Breast epithelium (tissue), 4 donors: ENCODE measurements around the gene UTP15. TPM values are rescaled to one million over a fixed set of nuclear protein-coding genes. Genes with fewer than 3 reads are reported as not detected.
A peak's percentile ranks its signal among the peaks of the same experiment; 100 is the strongest.

Source experiments
- DNase-seq, 2 donors: peaks; one replicate each; pipeline ENCODE4 v3.0.0-alpha.2; 2019; ENCODE audit warnings: low spot score in 2 of 2
- H3K27ac ChIP-seq, 2 donors: fragments of 200-600 bp; sonication (generic) in 1 of 2; one replicate each; pipeline ENCODE4 v1.5.1; 2016 to 2019; ENCODE audit warnings: mild to moderate bottlenecking in 1 of 2
- H3K27me3 ChIP-seq, 2 donors: fragments of 200-600 bp; sonication (generic) in 1 of 2; one replicate each; pipeline versions ENCODE4 v1.5.1 to v1.6.0; 2017 to 2019; ENCODE audit warnings: control low read depth in 1 of 2, mild to moderate bottlenecking in 1 of 2
- H3K36me3 ChIP-seq: fragments of 200-600 bp; one replicate; pipeline ENCODE4 v1.5.1; 2019
- H3K4me1 ChIP-seq, 2 donors: fragments of 200-600 bp; sonication (generic); one replicate each; pipeline ENCODE4 v1.5.1; 2016 to 2019; ENCODE audit warnings: control low read depth in 1 of 2
- H3K4me3 ChIP-seq, 3 donors: fragments of 200-600 bp; sonication (generic); 1 replicate in 2 of 3; 2 replicates in 1 of 3; pipeline ENCODE4 v1.5.1; 2016 to 2019; ENCODE audit warnings: mild to moderate bottlenecking in 3 of 3, moderate library complexity in 2 of 3
- H3K9me3 ChIP-seq, 2 donors: fragments of 200-600 bp; sonication (generic) in 1 of 2; one replicate each; pipeline ENCODE4 v1.5.1; 2016 to 2019; ENCODE audit warnings: control low read depth in 1 of 2
- POLR2A ChIP-seq: fragments of 450-650 bp; IDR thresholded peaks from one replicate; pipeline ENCODE4 v1.6.1; 2016; ENCODE audit warnings: antibody characterized with exemption, mild to moderate bottlenecking, moderate library complexity
- POLR2AphosphoS5 ChIP-seq, 3 donors: sonication (generic); formaldehyde crosslinking; IDR thresholded peaks; one replicate each; pipeline ENCODE4 v1.6.1; 2017; ENCODE audit warnings: antibody characterized with exemption in 3 of 3
- intact Hi-C: fragments of 100-400 bp; cut with DNase I; formaldehyde crosslinking; loops from one replicate; pipeline ENCODE4 v1.15.1; 2023; ENCODE audit warnings: low total_unique reads
- total RNA-seq, 3 donors: library from RNA; depleted of rRNA; stranded (reverse); fragments of >200 nt; gene quantifications; one replicate each; pipeline ENCODE4 v1.1.0, GENCODE V29; 2016
- TF ChIP-seq, protein P1 (sequence below), 3 donors: fragments of 450-650 bp; IDR thresholded peaks; one replicate each; pipeline ENCODE4 v1.5.1; 2016 to 2017; ENCODE audit warnings: antibody characterized with exemption in 3 of 3, mild to moderate bottlenecking in 3 of 3, moderate library complexity in 3 of 3

UTP15 gene
- total RNA-seq, 3 donors from 2014 or later = 38.7 to 61.6 (median 39.0) TPM

DNA sequence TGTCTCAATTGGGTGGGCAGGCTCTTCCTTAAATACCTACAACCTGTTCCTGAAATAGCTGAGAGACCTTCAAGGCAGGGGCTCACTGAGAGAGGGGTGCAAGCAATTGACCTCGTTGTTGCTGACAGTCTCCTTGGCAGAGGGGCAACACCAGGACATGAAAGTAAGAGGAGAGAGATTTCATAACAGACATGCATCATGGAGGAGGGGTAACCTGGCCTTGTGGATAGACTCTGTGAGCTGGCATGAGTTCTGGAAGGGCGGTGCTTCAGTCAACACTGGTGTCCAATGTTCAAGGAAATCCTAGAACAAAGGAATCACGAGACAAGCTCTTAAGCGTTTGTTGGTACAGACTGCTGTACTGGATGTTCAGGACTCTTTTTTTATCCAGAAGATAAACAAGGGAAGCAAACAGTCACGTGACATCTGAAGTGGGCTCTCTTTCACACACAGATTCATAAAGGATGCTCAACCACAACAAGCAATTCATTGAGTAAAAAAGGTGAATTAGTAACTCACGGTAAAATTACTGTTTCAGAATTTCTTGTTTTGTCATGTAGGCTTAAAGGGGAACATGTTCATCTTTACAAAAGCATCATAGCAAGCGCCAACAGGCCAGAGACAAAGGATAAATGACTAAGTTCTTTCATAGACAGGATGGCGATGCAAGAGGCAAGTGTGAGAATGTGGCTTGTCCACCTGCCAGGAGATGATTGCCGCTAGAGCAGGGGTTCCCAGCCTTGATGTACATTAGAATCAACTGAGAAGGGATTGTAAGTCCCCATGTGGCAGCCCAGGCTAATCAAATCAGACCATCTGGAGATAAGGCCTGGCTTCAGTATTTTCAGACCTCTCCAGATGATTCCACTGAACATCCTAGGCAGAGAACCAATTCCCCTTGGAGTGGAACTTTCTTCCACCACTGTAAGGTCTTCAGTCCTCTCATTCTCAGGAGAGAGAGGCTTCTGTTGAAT lies 20.8 kb upstream of the UTP15 start:
- TF ChIP-seq POLR2A = no peak
- TF ChIP-seq, protein P1, sequence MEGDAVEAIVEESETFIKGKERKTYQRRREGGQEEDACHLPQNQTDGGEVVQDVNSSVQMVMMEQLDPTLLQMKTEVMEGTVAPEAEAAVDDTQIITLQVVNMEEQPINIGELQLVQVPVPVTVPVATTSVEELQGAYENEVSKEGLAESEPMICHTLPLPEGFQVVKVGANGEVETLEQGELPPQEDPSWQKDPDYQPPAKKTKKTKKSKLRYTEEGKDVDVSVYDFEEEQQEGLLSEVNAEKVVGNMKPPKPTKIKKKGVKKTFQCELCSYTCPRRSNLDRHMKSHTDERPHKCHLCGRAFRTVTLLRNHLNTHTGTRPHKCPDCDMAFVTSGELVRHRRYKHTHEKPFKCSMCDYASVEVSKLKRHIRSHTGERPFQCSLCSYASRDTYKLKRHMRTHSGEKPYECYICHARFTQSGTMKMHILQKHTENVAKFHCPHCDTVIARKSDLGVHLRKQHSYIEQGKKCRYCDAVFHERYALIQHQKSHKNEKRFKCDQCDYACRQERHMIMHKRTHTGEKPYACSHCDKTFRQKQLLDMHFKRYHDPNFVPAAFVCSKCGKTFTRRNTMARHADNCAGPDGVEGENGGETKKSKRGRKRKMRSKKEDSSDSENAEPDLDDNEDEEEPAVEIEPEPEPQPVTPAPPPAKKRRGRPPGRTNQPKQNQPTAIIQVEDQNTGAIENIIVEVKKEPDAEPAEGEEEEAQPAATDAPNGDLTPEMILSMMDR (IDR thresholded peaks at IDR 0.05) = no peak
- no peak for TF ChIP-seq POLR2AphosphoS5 (IDR thresholded peaks at IDR 0.05)
- Histone ChIP-seq H3K4me3 (no peak overlapping the region), H3K9me3 (no peaks in the 10 kb centered on the region), H3K36me3 (no peaks in the 10 kb centered on the region), H3K4me1 (no peaks in the 10 kb centered on the region), H3K27ac (peak overlapping the region; percentile 33 to 39), H3K27me3 (no peaks in the 10 kb centered on the region)
- DNase-seq = peak; percentile 56 to 63
- intact Hi-C loops = no loop called here

DNA sequence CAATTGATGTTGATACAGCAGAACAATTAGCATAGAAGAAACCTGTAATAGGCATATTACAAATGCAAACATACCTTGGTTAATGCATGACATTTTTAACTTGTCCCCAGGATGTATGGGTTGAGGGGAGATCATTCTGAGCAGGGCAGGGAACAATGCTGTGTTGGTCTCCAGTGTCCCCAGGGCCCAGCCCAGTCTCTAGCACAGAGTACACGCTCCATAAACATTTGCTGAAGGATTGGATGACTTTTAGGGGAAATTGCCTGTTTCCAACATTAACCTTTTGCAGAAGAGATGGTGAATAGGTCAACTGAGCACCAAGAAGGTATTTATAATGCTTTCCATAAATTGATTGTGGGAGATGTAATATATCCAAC lies 20.2 kb upstream of the UTP15 start:
- H3K27ac ChIP-seq = peak overlapping the region in 1 of 2 donors; percentile 33
- H3K27me3 ChIP-seq = no peaks in the 10 kb centered on the region
- DNase-seq = no peak
- H3K4me3 ChIP-seq = no peak overlapping the region
- H3K36me3 ChIP-seq = no peaks in the 10 kb centered on the region
- intact Hi-C loops = no loop called here
- H3K4me1 ChIP-seq = no peaks in the 10 kb centered on the region
- H3K9me3 ChIP-seq = no peaks in the 10 kb centered on the region
- TF ChIP-seq POLR2A = no peak
- TF ChIP-seq POLR2AphosphoS5 (IDR thresholded peaks at IDR 0.05) = no peak
- TF ChIP-seq, protein P1 (IDR thresholded peaks at IDR 0.05) = no peak

- intact Hi-C loops = no loop called here
- Histone ChIP-seq H3K4me3 (no peak overlapping the region), H3K27me3 (no peaks in the 10 kb centered on the region), H3K36me3 (peaks cover 4% of the 10 kb centered on the region), H3K4me1 (no peaks in the 10 kb centered on the region), H3K9me3 (no peaks in the 10 kb centered on the region), H3K27ac (no peak overlapping the region)
- DNase-seq = no peak
- TF ChIP-seq POLR2AphosphoS5 (IDR thresholded peaks at IDR 0.05) (no peak), POLR2A (no peak)
- TF ChIP-seq, protein P1 (IDR thresholded peaks at IDR 0.05) = no peak
Observed at GRCh38 chr5:73550016-73550415, 15.5 kb upstream of the UTP15 start.

DNA sequence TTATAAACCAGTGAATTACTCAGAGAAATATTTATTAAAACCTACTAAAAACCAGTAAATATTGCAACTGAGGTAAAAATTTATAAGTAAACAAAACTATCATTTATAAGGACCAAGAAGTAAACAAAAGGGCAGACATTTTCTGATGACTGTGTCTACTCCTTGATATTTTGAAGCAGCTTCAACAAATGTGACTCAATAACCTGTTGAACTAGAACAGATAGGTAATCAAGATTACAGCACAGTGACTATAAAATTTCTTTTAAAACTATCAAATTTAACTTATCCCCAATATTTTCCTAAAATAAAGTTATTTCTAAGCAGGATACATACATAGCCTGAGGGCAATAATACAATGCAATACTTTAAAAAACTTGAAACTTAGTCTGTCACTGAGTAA lies 12.9 kb upstream of the UTP15 start:
- Histone ChIP-seq H3K27ac (no peak overlapping the region), H3K4me1 (no peaks in the 10 kb centered on the region), H3K27me3 (no peaks in the 10 kb centered on the region), H3K4me3 (no peak overlapping the region), H3K9me3 (no peaks in the 10 kb centered on the region), H3K36me3 (peaks cover 10% of the 10 kb centered on the region)
- no peak for DNase-seq
- TF ChIP-seq, protein P1 (IDR thresholded peaks at IDR 0.05) = no peak
- TF ChIP-seq POLR2A (no peak), POLR2AphosphoS5 (IDR thresholded peaks at IDR 0.05) (no peak)
- intact Hi-C loops = no loop called here

DNA sequence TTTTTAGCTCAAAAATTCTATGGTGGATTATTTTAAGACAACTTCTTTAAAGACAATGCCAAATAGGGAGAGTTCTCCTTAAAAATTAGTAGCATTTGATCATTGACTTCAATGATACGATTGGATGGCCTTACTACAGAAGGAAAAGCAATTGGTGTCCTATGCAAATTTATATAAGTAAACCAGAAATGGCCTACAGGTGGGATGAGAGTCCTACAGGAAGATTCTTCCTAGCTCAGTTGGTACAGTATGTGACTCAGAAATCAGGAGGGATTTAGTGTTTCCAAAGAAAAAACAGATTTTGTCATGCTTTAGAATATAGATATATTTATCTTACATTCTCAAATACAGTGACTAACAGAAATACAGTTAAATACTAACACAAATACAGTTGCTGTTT lies 6.6 kb upstream of the UTP15 start:
- no peaks in the 10 kb centered on the region for H3K4me1 ChIP-seq
- no peak for DNase-seq
- TF ChIP-seq, protein P1 (IDR thresholded peaks at IDR 0.05) = no peak
- no peak for TF ChIP-seq POLR2AphosphoS5 (IDR thresholded peaks at IDR 0.05)
- no peak for TF ChIP-seq POLR2A
- H3K9me3 ChIP-seq = no peaks in the 10 kb centered on the region
- peaks cover 19% of the 10 kb centered on the region for H3K36me3 ChIP-seq
- no peaks in the 10 kb centered on the region for H3K27me3 ChIP-seq
- H3K4me3 ChIP-seq = no peak overlapping the region
- H3K27ac ChIP-seq = no peak overlapping the region
- intact Hi-C loops = no loop called here
